Measurements from ENCODE around the gene GAB2.
"Not testable (repeated sequence)": the region's sequence is repeated elsewhere in the genome, so short reads cannot be mapped to it uniquely, and the experiment has no call there.

GAB2 gene

GRCh38 chr11:78417175-78417887 lies at the start of gene GAB2:
GAB2 (minus strand) TSS chr11:78417820; CDS start chr11:78417720, 100 bp downstream.
- Histone ChIP-seq H3K27ac (peak within 1 kb of the TSS; percentile 99 to 100), H3K4me3 (peak within 1 kb of the TSS; percentile 99)
- TF ChIP-seq CTCF (IDR thresholded peaks at IDR 0.05): no peak
- peak; percentile 77 for DNase-seq (ENCODE audit: low spot score)

GRCh38 chr11:78467370-78467769 lies 49.8 kb upstream of the GAB2 start:
- Histone ChIP-seq H3K27ac (no peak overlapping the region), H3K4me3 (no peak overlapping the region)
- DNase-seq (ENCODE audit: low spot score): no peak
- no peak for TF ChIP-seq CTCF (IDR thresholded peaks at IDR 0.05)

GRCh38 chr11:78465169-78465942 lies 47.7 kb upstream of the GAB2 start:
- no peak overlapping the region for H3K27ac ChIP-seq
- DNase-seq (ENCODE audit: low spot score): no peak
- H3K4me3 ChIP-seq: no peak overlapping the region
- TF ChIP-seq CTCF (IDR thresholded peaks at IDR 0.05): no peak

- not testable (repeated sequence) for DNase-seq (ENCODE audit: low spot score); H3K4me3 ChIP-seq; H3K27ac ChIP-seq
Measured at GRCh38 chr11:78464787-78465168, 47.2 kb upstream of the GAB2 start.

GRCh38 chr11:78460471-78460870 lies 42.9 kb upstream of the GAB2 start:
- no peak for TF ChIP-seq CTCF (IDR thresholded peaks at IDR 0.05)
- no peak for DNase-seq (ENCODE audit: low spot score)
- Histone ChIP-seq H3K27ac (no peak overlapping the region), H3K4me3 (no peak overlapping the region)

- no peak overlapping the region for H3K4me3 ChIP-seq
- no peak for TF ChIP-seq CTCF (IDR thresholded peaks at IDR 0.05)
- DNase-seq (ENCODE audit: low spot score): no peak
Measured at GRCh38 chr11:78459738-78460137, 42.1 kb upstream of the GAB2 start.

GRCh38 chr11:78457448-78457847 lies 39.8 kb upstream of the GAB2 start:
- TF ChIP-seq CTCF (IDR thresholded peaks at IDR 0.05): no peak

More at GRCh38 chr11:78459738-78460137, 42.1 kb upstream of the GAB2 start:
- H3K27ac ChIP-seq: no peak overlapping the region

More at GRCh38 chr11:78457448-78457847, 39.8 kb upstream of the GAB2 start:
- Histone ChIP-seq H3K4me3 (no peak overlapping the region), H3K27ac (no peak overlapping the region)
- no peak for DNase-seq (ENCODE audit: low spot score)

Data from coronary artery (tissue), 2 donors.